ENCODE measurements around the gene ATP8B4.
A peak's percentile ranks its signal among the peaks of the same experiment; 100 is the strongest.
"Not testable (repeated sequence)": the region's sequence is repeated elsewhere in the genome, so short reads cannot be mapped to it uniquely, and the experiment has no call there.

The ATP8B4 gene, protein sequence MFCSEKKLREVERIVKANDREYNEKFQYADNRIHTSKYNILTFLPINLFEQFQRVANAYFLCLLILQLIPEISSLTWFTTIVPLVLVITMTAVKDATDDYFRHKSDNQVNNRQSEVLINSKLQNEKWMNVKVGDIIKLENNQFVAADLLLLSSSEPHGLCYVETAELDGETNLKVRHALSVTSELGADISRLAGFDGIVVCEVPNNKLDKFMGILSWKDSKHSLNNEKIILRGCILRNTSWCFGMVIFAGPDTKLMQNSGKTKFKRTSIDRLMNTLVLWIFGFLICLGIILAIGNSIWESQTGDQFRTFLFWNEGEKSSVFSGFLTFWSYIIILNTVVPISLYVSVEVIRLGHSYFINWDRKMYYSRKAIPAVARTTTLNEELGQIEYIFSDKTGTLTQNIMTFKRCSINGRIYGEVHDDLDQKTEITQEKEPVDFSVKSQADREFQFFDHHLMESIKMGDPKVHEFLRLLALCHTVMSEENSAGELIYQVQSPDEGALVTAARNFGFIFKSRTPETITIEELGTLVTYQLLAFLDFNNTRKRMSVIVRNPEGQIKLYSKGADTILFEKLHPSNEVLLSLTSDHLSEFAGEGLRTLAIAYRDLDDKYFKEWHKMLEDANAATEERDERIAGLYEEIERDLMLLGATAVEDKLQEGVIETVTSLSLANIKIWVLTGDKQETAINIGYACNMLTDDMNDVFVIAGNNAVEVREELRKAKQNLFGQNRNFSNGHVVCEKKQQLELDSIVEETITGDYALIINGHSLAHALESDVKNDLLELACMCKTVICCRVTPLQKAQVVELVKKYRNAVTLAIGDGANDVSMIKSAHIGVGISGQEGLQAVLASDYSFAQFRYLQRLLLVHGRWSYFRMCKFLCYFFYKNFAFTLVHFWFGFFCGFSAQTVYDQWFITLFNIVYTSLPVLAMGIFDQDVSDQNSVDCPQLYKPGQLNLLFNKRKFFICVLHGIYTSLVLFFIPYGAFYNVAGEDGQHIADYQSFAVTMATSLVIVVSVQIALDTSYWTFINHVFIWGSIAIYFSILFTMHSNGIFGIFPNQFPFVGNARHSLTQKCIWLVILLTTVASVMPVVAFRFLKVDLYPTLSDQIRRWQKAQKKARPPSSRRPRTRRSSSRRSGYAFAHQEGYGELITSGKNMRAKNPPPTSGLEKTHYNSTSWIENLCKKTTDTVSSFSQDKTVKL

GRCh38 chr15:50119063-50120040 is at the start of gene ATP8B4:
ATP8B4 (minus strand) TSS chr15:50119233; CDS start chr15:50106966, 12,267 bp downstream.
- DNase-seq (ENCODE audit: low read depth, low spot score), result no peak

GRCh38 chr15:50168379-50168778 is 49.3 kb upstream of the ATP8B4 start:
- DNase-seq (ENCODE audit: low read depth, low spot score), result no peak

GRCh38 chr15:50167110-50167509 is 48.1 kb upstream of the ATP8B4 start:
- no peak for DNase-seq (ENCODE audit: low read depth, low spot score)

DNA sequence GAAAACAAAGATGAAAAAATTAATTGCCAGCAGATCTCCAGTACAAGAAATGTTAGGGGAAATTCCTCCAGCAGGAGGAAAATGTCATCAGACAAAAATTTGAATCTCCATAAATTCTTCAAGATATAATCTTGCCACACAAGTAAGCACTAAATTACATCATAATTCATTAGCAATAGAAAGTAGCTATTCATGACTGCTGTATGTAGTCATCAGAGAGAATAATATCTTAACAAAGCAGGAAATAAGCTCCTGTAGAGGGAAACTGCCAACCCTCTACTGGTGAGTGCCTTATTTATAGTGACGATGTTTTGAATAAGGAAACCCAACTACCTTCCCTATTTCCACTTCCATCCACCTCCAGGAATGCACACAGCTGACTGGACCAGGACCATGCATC is 47.2 kb upstream of the ATP8B4 start:
- DNase-seq (ENCODE audit: low read depth, low spot score), result no peak

DNA sequence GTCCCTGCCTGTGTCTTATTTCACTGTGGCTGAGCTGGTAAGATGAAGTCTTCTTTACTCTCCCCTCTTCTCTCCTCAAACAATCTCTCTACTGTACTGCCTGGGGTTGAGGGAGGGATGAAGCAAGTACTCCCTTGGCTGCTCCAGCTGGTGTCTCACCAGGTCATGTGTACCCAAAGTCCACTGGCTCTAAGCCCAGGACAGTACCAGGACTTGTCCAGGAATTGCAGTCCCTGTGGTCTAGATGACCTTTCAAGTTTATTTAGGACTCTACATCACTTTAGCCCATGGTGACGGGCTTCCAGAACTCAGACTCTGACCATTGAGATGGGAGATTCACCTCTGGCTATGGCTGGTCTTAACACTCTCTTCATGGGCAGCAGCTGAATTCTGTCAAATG is 45.4 kb upstream of the ATP8B4 start:
- DNase-seq (ENCODE audit: low read depth, low spot score), result no peak

- no peak for DNase-seq (ENCODE audit: low read depth, low spot score)
Observed at GRCh38 chr15:50163719-50164410, 44.8 kb upstream of the ATP8B4 start.

DNA sequence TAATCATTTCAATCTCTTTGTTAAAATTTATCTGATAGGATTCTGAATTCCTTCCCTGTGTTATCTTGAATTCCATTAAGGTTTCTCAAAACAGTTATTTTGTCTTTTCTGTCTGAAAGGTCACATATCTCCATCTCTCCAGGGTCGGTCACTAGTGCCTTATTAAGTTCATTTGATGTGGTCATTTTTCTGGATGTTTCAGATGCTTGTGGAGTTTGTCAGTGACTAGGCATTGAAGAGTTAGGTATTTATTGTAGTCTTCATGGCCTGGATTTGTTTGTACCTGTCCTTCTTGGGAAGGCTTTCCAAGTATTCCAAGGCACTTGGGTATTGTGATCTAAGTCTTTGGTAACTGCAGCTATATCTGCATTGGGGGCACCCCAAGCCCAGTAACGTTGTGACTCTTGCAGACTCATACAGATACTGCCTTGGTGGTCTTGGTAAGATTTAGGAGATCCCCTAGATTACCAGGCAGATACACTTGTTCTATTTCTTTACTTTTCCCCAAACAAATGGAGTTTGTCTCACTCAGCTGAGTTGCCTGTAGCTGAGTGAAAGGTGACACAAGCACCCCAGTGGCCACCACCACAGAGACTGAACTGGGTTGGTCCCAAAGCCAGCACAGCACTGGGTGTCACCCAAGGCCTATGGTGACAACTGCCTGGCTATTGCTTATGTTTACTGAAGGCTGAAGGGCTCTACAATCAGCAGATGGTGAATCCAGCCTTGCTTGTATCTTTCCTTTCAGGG is 44.1 kb upstream of the ATP8B4 start:
- DNase-seq (ENCODE audit: low read depth, low spot score), result no peak

- not testable (repeated sequence) for DNase-seq (ENCODE audit: low read depth, low spot score)
Observed at GRCh38 chr15:50158236-50158635, 39.2 kb upstream of the ATP8B4 start.

GRCh38 chr15:50151476-50151875 is 32.4 kb upstream of the ATP8B4 start:
- no peak for DNase-seq (ENCODE audit: low read depth, low spot score)

GRCh38 chr15:50150851-50151250 is 31.8 kb upstream of the ATP8B4 start:
- no peak for DNase-seq (ENCODE audit: low read depth, low spot score)

DNA sequence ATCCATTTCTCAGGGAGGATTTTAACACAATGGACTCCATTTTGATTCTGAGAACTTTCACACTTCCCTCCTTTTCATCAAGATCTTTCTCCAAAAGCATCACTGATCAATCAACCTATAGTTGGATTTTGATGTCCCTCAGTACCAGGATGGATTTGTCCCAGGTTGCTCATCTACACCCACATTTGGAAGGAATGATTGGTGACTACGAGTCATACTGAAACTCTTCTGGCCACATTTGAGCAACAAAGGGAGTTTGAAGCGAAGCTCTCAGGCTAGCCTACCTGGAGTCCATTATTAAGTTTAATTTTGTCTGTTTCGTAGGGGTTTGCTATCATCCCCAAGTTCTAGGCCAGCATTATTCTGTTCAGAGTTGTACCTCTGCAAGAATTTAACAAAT is 31.3 kb upstream of the ATP8B4 start:
- no peak for DNase-seq (ENCODE audit: low read depth, low spot score)

GRCh38 chr15:50149090-50149489 is 30.1 kb upstream of the ATP8B4 start:
- no peak for DNase-seq (ENCODE audit: low read depth, low spot score)

GRCh38 chr15:50148362-50148963 is 29.4 kb upstream of the ATP8B4 start:
- peak; percentile 28 for DNase-seq (ENCODE audit: low read depth, low spot score)

DNA sequence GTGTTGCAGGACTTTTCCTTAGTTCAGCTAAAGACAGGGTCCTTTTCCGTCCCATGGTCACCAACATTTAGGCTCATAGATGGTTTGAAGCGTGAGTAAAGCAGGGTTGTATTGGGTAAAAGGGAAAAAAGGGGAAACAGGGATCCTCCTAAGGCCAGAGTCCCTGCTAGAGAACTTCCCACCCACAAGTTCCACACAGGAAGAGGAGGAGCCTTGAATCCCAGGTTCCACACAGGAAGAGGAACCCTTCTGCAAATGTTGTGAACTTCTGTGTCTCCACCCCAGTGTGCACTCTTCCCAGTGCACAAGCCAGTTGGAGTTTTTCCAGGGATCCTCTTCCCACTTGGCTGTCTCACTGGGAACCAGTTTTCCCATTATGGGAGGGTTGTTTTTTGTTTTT is 27.6 kb upstream of the ATP8B4 start:
- DNase-seq (ENCODE audit: low read depth, low spot score), result no peak

GRCh38 chr15:50145451-50145872 is 26.4 kb upstream of the ATP8B4 start:
- peak; percentile 52 for DNase-seq (ENCODE audit: low read depth, low spot score)

DNA sequence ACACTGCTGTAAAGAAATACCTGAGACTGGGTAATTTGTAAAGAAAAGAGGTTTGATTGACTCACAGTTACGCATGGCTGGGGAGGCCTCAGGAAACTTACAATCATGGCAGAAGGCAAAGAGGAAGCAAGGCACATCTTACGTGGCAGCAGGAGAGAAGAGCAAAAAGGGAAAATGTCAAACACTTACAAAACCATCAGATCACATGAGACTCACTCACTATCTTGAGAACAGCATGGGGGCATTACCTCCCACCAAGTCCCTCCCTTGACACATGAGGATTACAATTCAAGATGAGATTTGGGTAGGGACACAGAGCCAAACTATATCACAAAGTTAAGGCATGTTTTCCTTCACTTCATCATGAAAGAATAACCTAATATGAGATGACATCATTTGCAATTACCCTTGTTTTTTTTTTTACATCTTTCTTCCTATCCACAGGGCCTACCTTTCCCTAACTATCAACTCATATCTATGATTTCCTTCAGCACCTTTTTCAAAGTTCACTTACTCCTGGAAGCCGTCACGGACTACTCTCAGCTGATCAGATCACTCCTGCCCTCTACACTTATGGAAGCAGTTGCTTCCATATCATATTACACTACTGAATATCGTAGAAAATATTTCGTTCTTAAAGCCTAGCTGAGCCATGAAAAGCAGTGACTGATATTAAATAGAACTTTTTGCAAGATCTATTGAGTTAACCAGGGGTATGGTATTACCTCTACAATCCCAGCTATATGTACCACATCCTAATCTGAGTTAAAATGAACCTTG is 25.5 kb upstream of the ATP8B4 start:
- DNase-seq (ENCODE audit: low read depth, low spot score), result no peak

DNA sequence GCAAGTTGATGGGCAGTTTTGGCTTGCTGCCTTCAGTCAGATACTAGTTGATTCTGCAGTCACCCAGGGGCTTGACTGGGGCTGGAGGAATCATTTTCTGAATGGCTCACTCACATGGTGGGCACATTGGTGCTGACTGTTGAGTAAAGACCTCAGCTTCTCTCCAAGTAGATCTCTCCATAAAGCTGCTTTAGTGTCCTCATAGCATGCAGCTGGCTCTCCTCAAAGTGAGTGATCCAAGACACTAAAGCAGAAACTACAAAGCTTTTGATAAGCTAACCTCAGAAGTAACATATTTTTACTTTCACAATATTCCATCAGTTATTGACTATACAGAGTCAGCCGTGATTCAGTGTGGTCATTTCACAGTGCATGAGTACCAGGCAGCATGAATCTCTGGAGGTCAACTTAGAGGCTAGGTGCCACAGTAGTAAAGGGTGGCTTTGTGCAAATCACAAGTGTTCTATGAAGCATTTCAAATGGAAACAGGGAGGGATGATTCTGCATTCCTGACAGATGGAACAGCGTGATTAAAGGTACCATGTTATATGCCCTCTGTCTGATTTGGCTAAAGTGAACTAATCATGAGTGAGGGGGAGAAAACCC is 24.3 kb upstream of the ATP8B4 start:
- no peak for DNase-seq (ENCODE audit: low read depth, low spot score)

DNA sequence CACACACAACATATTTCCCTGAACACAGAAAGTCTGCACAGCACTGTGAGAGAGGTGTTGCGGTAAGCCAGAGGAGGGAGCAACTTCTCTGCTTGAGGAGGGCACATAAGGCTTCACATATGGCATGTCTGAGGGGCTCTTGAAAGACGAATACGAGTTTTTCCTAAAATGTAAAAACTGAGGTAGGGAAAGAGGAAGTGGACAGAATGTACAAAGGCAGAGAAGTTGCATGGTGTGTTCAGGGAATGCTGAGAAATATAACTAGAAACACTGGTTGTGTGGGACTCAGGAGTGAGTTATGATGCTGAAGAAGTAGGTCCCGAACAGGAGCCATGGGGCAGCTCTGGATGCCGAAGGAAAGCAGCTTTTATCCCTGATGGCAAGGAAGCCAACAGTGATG is 22.8 kb upstream of the ATP8B4 start:
- no peak for DNase-seq (ENCODE audit: low read depth, low spot score)
